Esophagus (tissue), 2 donors: Measurements from ENCODE around the gene LCE7A. TPM values are rescaled to one million over a fixed set of nuclear protein-coding genes. Genes with fewer than 3 reads are reported as not detected.

ENCODE experiments used
- H3K27ac ChIP-seq, 2 donors: one replicate each; pipeline ENCODE4 v1.5.1; 2013; ENCODE audit warnings: low read depth in 2 of 2, mild to moderate bottlenecking in 2 of 2, inconsistent platforms in 1 of 2, low read length in 1 of 2, moderate library complexity in 1 of 2
- H3K27me3 ChIP-seq, 2 donors: one replicate each; pipeline ENCODE4 v1.6.1; 2013; ENCODE audit warnings: low read length in 2 of 2, control low read depth in 1 of 2, mild to moderate bottlenecking in 1 of 2; ENCODE audit not compliant: insufficient read depth in 2 of 2, control insufficient read depth in 1 of 2
- H3K36me3 ChIP-seq, 2 donors: one replicate each; pipeline ENCODE4 v1.6.1; 2013; ENCODE audit warnings: low read length in 1 of 2; ENCODE audit not compliant: control insufficient read depth in 2 of 2, insufficient read depth in 2 of 2
- H3K4me1 ChIP-seq, 2 donors: one replicate each; pipeline ENCODE4 v1.6.1; 2013; ENCODE audit warnings: low read length in 1 of 2; ENCODE audit not compliant: control insufficient read depth in 2 of 2, insufficient read depth in 2 of 2
- H3K4me3 ChIP-seq, 2 donors: one replicate each; pipeline ENCODE4 v1.5.1; 2013; ENCODE audit warnings: low read length in 2 of 2, mild to moderate bottlenecking in 2 of 2, low read depth in 1 of 2, moderate library complexity in 1 of 2
- H3K9me3 ChIP-seq, 2 donors: one replicate each; pipeline ENCODE4 v1.6.1; 2013; ENCODE audit warnings: mild to moderate bottlenecking in 2 of 2, low read depth in 1 of 2, low read length in 1 of 2, moderate library complexity in 1 of 2; ENCODE audit not compliant: control insufficient read depth in 2 of 2, insufficient read depth in 1 of 2
- WGBS, 2 donors: extraction: QIAGEN DNeasy Blood & Tissue Kit; methylation state at CpG; one replicate each; pipeline ENCODE4 v1.1.7; 2013; 5-methylcytosine and 5-hydroxymethylcytosine counted together
- polyA plus RNA-seq, 2 donors: library from polyadenylated mRNA; stranded (reverse); fragments of 200-250 nt; gene quantifications; one replicate each; pipeline ENCODE4 v1.2.3, GENCODE V29; 2013
- donor health status: healthy with polysubstance abuse.
- donor health status: Bipolar disorder and iron deficiency.

The LCE7A gene
- polyA plus RNA-seq, 2 donors, result not detected

DNA sequence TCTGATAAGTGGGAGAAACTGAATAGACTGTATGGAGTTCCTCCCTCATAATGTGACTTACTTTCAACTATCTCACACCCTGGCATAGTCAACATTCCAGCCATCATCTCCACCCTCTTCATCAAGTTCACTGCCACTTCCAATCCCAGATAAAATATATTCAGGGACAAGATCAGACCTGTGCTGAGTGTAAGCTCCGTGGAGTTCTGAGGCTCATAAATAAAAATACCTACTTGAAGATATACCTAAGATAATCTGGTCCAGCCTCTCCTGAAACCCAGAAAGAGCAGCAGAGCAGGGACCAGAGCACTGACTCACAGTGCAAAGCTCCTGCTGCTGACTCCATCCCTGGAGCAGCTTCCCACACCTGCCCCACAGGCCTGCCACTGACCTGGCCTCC is 1.7 kb upstream of the LCE7A start:
- H3K27me3 ChIP-seq, result no peaks in the 10 kb centered on the region
- no peaks in the 10 kb centered on the region for H3K36me3 ChIP-seq
- H3K27ac ChIP-seq, result no peak overlapping the region
- WGBS, 2 donors, result 49 to 50% methylated on average over 1 of the region's 1 CpG
- H3K4me1 ChIP-seq, result peaks cover 0 to 1% of the 10 kb centered on the region in 2 donors
- no peak overlapping the region for H3K4me3 ChIP-seq
- no peaks in the 10 kb centered on the region for H3K9me3 ChIP-seq

DNA sequence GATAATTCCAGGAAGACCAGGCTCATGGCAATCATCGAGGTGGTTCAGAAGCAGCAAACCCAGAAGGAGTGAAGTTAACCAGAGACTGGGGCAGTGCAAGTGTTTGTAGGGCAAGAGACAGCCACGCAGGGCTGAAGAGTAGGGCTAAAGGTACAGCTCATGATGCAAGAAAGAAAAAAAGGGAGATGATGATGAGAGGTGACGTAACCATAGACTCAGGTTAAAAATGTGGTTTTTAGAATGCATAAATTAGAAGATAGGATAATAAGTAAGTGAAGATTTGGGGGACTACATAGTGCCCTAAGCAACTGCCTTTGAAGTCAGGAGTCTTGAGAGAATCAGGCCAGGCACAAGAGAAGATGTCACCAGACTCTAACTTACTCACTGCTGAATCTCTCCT is 333 bp downstream of the LCE7A start:
- WGBS, 2 donors, result 84 to 86% methylated on average over 3 of the region's 3 CpGs
- no peaks in the 10 kb centered on the region for H3K36me3 ChIP-seq

DNA sequence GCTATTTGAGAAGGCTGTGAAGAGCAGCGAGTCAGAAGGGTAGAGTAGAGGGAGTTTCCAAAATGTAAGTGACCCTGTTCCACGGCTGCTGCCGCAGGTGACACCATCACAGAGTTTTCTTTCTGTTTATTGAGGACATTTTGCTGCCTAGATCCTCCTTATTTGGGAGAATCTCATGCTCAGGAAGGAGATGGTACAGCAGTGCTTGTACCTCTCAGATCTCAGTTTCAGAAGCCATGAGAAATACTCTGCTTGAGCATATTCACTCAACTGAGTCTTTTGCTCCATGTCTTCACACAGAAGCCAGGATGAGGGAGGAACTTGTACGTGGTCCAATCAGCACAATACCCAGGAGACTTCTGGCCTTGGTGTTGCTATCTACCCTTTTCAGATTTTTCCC is 1.6 kb downstream of the LCE7A start:
- WGBS, 2 donors, result 74 to 88% methylated on average over 4 of the region's 4 CpGs
- Histone ChIP-seq H3K36me3 (no peaks in the 10 kb centered on the region), H3K27ac (no peak overlapping the region), H3K4me3 (no peak overlapping the region), H3K4me1 (peaks cover 0 to 1% of the 10 kb centered on the region in 2 donors), H3K9me3 (no peaks in the 10 kb centered on the region), H3K27me3 (no peaks in the 10 kb centered on the region)

More for the DNA sequence above, 333 bp downstream of the LCE7A start:
- Histone ChIP-seq H3K9me3 (no peaks in the 10 kb centered on the region), H3K4me1 (peaks cover 0 to 1% of the 10 kb centered on the region in 2 donors), H3K27me3 (no peaks in the 10 kb centered on the region), H3K27ac (no peak overlapping the region), H3K4me3 (no peak overlapping the region)

DNA sequence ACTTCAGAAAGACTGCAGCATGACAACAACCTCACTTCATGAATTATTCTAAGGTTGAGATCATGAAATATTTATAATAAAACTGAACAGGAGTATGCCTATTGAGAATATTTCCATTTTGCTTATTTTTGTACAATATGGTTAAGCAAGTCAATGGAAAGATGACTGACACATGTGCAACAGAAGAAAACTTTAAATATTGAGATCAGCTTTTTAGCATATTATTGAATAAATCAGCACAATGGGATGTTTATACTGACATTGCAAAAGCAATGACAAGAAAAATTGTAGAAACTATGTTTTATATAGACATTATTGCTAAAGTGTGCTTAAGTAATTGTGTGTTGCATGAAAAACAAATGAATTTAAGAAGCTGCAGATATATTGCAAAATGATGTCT is 4.6 kb downstream of the LCE7A start:
- H3K36me3 ChIP-seq, result no peaks in the 10 kb centered on the region
- H3K4me1 ChIP-seq, result peaks cover 0 to 1% of the 10 kb centered on the region in 2 donors
- H3K4me3 ChIP-seq, result no peak overlapping the region
- H3K27me3 ChIP-seq, result no peaks in the 10 kb centered on the region
- no peak overlapping the region for H3K27ac ChIP-seq
- H3K9me3 ChIP-seq, result no peaks in the 10 kb centered on the region

- WGBS, 2 donors, result 76 to 82% methylated on average over 2 of the region's 2 CpGs
These were observed 6.5 kb downstream of the LCE7A start for GRCh38 chr1:152866321-152866720.

DNA sequence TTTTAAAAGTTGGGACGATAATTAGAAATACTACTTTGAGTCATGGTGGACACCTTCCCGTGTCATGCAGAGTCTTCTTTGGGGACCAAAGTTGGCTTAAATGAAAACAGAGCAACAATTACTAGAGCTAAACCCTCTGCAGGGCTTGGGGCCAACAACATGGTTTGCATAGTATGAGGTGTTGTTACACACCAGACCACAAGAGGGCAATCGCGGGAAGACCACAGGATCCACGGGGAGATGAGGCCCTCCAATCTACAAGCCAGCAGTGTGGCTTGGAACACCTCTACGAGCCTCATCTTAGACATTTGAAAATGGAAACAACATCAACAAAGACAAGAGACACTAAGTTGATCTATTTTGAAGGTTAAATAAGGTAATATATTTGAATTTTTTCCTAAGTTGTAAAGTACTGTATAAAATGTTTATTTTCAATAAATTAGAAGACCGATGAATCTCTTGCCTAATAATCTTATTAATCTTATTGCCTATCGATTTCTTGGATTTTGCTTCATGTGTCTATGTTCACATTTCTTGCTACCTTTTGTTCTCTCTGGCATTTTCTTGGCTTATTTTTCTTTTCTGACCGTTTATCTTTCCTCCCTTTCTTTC is 10.1 kb downstream of the LCE7A start:
- Histone ChIP-seq H3K27me3 (no peaks in the 10 kb centered on the region), H3K4me1 (no peaks in the 10 kb centered on the region), H3K9me3 (no peaks in the 10 kb centered on the region), H3K27ac (no peak overlapping the region), H3K4me3 (no peak overlapping the region), H3K36me3 (no peaks in the 10 kb centered on the region)
- WGBS, 2 donors, result 34% methylated on average over 9 of the region's 9 CpGs

More at GRCh38 chr1:152866321-152866720, 6.5 kb downstream of the LCE7A start:
- H3K9me3 ChIP-seq, result no peaks in the 10 kb centered on the region
- H3K27me3 ChIP-seq, result no peaks in the 10 kb centered on the region
- peaks cover 0 to 1% of the 10 kb centered on the region in 2 donors for H3K4me1 ChIP-seq
- H3K36me3 ChIP-seq, result no peaks in the 10 kb centered on the region
- no peak overlapping the region for H3K4me3 ChIP-seq
- no peak overlapping the region for H3K27ac ChIP-seq

DNA sequence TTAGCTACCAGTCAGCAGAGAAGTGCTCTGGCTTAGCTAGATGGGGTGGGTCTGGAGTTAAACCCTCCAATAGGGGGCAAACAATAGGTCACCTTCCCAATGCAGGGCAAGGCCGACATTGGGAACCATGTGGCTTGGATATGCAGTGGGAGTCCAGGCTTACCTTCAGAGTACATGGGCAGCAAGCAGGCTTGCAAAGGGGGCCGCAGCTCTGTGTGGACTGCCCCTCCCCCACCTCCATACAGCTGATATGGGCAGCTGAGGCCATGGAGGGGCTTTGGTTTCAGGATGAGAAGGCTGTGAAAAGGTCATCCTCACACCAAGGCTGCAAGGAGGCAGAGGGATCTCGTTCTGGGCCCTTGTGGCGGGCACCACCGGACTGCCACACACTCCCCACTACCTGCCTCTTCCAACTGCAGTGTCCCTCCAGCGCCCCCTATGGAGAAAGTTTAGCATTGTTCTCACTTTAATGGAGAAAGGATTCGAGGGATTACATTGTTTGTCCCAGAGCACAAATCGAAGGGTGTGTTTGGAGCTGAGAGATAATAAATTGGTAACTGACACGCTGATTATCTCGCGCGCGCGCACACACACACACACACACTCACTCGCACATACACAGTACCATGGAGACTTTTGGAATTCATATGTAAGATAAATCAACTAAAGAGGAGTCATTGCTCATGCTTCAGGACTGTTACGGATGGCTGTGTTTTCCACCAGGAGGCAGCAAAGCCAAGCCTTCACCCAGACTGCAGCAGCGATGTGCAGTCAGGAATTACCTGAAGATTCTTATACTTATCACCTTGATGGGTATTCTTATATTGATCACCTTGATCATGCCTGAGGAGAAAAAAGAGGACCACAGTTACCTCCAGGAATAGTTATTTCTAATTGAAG is 11.3 kb downstream of the LCE7A start:
- H3K4me1 ChIP-seq, result no peaks in the 10 kb centered on the region
- H3K27ac ChIP-seq, result no peak overlapping the region
- WGBS, 2 donors, result 51 to 54% methylated on average over 17 of the region's 17 CpGs
- no peaks in the 10 kb centered on the region for H3K9me3 ChIP-seq
- H3K36me3 ChIP-seq, result no peaks in the 10 kb centered on the region
- H3K4me3 ChIP-seq, result no peak overlapping the region
- H3K27me3 ChIP-seq, result no peaks in the 10 kb centered on the region

DNA sequence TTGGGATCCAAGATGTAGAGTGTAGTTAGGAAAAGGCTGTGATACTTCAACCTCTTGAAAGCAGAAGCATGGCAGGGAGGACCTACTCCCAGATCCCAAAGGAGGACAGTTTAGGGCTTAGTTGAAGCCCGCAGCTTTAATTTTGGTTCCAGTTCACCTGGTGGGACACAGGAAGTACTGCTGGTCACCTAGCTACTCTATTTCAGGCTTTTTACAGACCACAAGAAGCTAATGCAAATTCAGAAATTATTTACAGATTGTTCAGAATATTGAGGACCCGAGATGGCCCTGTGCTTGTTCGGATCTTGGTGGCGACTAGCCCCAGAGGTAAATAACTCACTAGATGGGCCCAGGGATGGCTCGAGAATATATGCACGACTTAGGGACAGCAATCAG is 11.9 kb downstream of the LCE7A start:
- Histone ChIP-seq H3K4me1 (no peaks in the 10 kb centered on the region), H3K9me3 (no peaks in the 10 kb centered on the region), H3K27ac (no peak overlapping the region), H3K4me3 (no peak overlapping the region), H3K36me3 (no peaks in the 10 kb centered on the region), H3K27me3 (no peaks in the 10 kb centered on the region)
- WGBS, 2 donors, result 87 to 92% methylated on average over 6 of the region's 6 CpGs

DNA sequence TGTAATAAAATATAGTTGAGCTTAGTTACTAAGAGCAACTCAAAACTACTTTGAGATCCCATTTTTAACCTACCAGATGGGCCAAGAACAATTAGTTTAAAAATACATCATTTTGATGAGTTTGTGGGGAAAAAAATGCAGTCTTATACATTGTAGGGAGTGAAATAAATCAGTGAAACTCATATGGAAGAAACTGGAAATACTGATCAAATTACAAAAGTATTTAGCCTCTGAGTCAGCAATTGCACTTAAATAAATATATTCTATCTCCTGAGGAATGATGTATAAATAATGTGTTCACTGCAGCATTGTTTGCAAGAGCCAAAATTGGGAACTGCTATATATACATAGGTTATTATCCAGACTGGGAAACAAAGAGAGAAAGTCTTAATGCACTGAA is 13.7 kb downstream of the LCE7A start:
- Histone ChIP-seq H3K27ac (no peak overlapping the region), H3K36me3 (no peaks in the 10 kb centered on the region), H3K4me1 (no peaks in the 10 kb centered on the region), H3K27me3 (no peaks in the 10 kb centered on the region), H3K4me3 (no peak overlapping the region), H3K9me3 (no peaks in the 10 kb centered on the region)

DNA sequence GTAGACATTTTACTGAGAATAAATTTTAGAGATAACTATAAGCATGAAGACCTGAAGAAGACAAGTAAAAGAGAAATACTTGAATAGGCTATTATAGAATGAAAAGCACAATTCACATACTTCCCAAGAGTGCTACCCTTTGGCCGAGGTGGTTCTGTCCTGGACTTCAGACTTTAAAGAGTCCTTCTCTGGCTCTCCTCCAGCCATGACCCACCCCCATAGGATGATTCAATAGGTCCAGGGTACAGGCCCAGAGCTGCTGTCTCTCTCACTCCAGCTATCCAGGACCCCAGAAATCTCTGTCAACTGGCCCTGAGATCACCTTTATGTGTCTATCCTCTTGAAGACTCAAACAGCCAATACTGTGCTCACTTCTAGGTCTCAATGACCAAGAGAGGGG is 17.0 kb downstream of the LCE7A start:
- no peak overlapping the region for H3K4me3 ChIP-seq
- H3K4me1 ChIP-seq, result peaks cover 0 to 5% of the 10 kb centered on the region in 2 donors
- no peaks in the 10 kb centered on the region for H3K27me3 ChIP-seq
- no peaks in the 10 kb centered on the region for H3K9me3 ChIP-seq
- no peak overlapping the region for H3K27ac ChIP-seq
- H3K36me3 ChIP-seq, result no peaks in the 10 kb centered on the region
- 71 to 86% methylated on average over 1 of the region's 1 CpG for WGBS, 2 donors
